Measurements from ENCODE around the gene GADD45G.

GADD45G gene

GRCh38 chr9:89619424-89620138 lies 14.8 kb downstream of the GADD45G start:
- H3K27ac ChIP-seq = no peak overlapping the region
- no peak for TF ChIP-seq CTCF (IDR thresholded peaks at IDR 0.05)
- TF ChIP-seq ZFX (IDR thresholded peaks at IDR 0.05; ENCODE audit: borderline replicate concordance) = no peak

- no peak for TF ChIP-seq CTCF (IDR thresholded peaks at IDR 0.05)
- no peak for TF ChIP-seq ZFX (IDR thresholded peaks at IDR 0.05; ENCODE audit: borderline replicate concordance)
- H3K27ac ChIP-seq = no peak overlapping the region
Observed at GRCh38 chr9:89621031-89621430, 16.2 kb downstream of the GADD45G start.

GRCh38 chr9:89621676-89622075 lies 16.9 kb downstream of the GADD45G start:
- TF ChIP-seq ZFX (IDR thresholded peaks at IDR 0.05; ENCODE audit: borderline replicate concordance) (no peak), CTCF (IDR thresholded peaks at IDR 0.05) (no peak)
- H3K27ac ChIP-seq = no peak overlapping the region

- no peak for TF ChIP-seq CTCF (IDR thresholded peaks at IDR 0.05)
- TF ChIP-seq ZFX (IDR thresholded peaks at IDR 0.05; ENCODE audit: borderline replicate concordance) = no peak
- H3K27ac ChIP-seq = no peak overlapping the region
Observed at GRCh38 chr9:89622933-89623861, 18.4 kb downstream of the GADD45G start.

DNA sequence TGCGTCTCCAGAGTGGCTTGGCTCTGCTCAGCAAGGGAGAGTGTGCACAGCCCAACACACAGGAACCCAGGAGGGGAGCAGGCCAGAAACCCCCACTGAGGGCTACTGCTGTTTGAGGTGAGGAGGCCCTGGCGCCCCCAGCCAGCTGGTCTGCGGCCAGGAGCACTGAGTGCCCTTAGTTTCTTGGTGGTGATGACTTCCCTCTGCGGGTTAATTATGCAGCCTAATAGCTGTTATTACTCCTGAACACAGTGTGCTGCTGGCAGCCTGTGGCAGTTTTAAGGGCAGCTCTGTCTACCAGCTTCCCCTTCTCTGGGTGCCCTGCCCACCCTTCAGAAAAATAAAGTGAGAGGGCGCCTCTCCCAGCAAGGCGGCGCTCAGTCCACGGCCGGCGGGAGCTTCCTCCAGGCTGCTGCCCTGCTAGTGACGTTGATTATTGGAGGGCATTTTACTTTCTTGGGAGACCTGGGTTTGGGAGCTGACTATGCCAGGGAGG lies 19.2 kb downstream of the GADD45G start:
- no peak for TF ChIP-seq CTCF (IDR thresholded peaks at IDR 0.05)
- TF ChIP-seq ZFX (IDR thresholded peaks at IDR 0.05; ENCODE audit: borderline replicate concordance) = no peak
- no peak overlapping the region for H3K27ac ChIP-seq

DNA sequence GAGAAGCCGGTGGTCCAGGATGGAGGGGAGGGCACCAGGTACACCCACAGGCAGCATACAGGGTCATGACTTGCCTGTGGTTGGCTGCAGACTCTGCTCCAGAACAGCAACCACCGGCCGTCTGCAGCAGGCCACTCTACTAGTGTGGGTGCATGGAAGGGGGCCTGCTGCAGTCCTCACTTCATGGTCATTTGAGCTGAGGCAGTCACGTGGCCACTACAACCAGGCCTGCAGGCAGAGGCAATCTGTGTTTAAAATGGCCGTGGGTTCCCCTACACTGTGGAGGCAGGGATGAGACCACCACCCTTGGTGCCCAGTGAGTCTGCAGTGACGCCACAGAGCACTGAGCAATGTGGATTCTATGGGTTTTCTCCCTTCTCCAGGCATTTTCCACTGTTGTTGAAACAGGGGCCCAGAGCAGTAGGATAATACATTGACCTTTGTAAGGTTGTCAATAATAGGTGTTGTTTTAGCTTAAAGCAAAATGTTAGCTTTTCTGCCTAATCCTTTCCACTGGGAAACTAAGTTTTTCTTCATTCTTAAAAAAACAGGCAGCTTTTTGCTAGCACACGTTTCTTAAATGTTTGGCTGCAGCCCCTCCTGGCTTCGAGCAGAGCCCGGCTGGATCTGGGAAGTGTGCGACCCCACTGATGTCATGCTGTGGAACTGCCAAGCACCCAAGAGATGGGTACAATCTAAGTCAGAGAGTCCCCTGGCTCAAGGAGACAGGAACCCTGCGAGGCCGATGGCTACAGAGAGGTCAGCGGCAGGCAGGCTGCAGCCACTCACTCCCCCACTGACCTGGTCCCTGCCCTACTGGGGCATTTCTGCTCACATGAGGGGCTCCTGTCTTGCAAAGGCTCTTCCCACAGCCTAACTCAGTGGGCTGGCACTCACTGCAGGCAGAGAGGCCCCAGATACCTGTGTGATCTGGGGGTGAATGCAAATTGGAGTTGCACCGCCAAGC lies 21.2 kb downstream of the GADD45G start:
- TF ChIP-seq CTCF (IDR thresholded peaks at IDR 0.05) = no peak
- no peak for TF ChIP-seq ZFX (IDR thresholded peaks at IDR 0.05; ENCODE audit: borderline replicate concordance)
- no peak overlapping the region for H3K27ac ChIP-seq
